GM18520 (cell line): ENCODE measurements around the gene TMEM203.

Experiments
- ATAC-seq: cut with Tn5 transposase; IDR thresholded peaks from one replicate; pipeline ENCODE4 v1.9.1; 2021; ENCODE audit not compliant: unreplicated experiment

TMEM203 gene

GRCh38 chr9:137182836-137183235, 22.6 kb downstream of the TMEM203 start:
- no peak for ATAC-seq

GRCh38 chr9:137181680-137182079, 23.8 kb downstream of the TMEM203 start:
- ATAC-seq = no peak

DNA sequence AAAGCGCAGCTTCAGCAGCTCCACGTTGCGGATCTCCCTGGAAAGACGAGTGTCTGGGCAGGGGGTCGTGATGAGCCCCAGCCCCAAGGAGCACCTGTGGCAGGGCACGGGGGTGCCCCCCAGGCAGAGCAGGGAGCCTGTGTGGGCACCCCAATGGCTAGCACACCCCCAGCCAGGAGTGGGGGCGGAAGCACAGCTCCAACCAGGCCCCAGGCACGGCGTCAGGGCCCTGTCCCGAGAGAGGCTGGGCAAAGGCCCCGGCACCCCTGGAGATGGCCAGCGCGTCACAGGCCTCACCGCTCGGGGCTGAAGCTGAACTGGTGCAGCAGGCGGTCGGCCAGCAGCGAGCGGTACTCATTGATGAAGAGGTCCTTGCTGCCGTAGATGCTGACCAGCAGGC, 25.0 kb downstream of the TMEM203 start:
- ATAC-seq = no peak

- ATAC-seq = no peak
Measured at GRCh38 chr9:137179761-137180160, 25.7 kb downstream of the TMEM203 start.

DNA sequence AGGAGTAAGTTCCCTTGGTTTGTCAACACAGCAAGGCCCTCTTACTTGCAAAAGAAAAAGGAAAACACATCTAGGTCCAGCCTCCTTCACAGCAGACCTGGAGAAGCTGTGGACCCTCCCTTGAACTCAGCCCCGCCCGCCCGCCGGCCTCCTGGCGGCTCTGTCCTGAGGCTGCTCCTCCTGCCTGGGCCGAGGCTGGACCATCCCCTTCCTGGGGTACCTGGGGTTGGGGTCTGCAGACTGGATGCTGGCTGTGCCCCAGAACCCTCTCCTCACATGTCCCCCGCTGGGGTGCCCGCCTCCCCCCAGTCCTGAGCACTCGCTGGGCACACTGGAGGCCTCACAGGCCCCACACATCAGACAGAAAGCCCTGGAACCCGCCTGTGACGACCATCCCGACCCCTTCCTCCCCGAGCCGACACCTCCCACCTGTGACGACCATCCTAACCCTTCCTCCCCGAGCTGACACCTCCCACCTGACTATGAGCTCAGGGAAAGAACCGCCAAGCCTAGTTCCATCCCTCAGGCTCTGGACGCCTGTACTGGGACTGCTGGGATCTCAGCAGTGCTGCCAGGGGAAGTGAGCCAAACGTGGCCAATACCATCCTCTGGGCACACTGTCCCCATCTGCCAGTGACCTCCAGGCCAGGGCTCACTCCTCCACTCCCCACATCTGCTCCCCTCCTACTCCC, 26.4 kb downstream of the TMEM203 start:
- ATAC-seq = no peak

DNA sequence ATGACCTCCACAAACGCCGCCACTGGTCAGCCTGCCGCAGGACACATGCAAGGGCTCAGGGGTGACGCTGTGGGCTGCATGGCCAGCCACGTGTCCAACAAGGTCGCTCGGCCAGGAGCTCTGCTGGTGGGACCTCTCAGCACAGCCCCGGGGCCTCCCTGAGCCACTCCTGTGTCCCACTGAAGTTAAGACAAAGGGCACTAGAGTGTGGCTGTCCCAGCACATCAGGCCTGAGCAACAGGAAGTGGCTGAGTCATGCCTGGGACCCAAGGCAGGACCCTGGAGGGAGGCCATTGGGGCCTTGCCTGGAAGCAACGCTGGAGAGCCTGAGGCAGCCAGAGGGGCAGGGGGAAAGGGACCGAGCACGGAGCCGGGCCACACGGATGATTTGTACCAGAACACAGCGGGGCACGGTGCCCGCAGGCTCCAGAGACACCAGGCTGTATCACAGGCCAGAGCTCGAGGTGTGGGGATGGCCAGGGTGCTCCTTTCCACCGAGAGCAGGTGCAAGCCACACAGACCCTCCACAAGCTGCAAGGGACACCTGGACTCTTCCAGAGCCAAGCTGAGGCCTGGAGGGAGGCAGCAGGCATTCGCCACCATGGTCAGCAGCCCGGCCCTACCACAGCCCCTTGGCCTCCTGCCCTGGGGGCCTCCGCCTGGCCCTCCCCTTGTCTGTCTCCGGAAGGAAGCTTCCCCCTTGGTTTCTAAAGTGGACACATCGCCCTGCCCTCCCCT, 27.1 kb downstream of the TMEM203 start:
- ATAC-seq = no peak

- ATAC-seq = no peak
Measured at GRCh38 chr9:137176302-137177182, 28.9 kb downstream of the TMEM203 start.

- no peak for ATAC-seq
Measured at GRCh38 chr9:137175345-137175961, 30.0 kb downstream of the TMEM203 start.

GRCh38 chr9:137174722-137175293, 30.6 kb downstream of the TMEM203 start:
- ATAC-seq = no peak

DNA sequence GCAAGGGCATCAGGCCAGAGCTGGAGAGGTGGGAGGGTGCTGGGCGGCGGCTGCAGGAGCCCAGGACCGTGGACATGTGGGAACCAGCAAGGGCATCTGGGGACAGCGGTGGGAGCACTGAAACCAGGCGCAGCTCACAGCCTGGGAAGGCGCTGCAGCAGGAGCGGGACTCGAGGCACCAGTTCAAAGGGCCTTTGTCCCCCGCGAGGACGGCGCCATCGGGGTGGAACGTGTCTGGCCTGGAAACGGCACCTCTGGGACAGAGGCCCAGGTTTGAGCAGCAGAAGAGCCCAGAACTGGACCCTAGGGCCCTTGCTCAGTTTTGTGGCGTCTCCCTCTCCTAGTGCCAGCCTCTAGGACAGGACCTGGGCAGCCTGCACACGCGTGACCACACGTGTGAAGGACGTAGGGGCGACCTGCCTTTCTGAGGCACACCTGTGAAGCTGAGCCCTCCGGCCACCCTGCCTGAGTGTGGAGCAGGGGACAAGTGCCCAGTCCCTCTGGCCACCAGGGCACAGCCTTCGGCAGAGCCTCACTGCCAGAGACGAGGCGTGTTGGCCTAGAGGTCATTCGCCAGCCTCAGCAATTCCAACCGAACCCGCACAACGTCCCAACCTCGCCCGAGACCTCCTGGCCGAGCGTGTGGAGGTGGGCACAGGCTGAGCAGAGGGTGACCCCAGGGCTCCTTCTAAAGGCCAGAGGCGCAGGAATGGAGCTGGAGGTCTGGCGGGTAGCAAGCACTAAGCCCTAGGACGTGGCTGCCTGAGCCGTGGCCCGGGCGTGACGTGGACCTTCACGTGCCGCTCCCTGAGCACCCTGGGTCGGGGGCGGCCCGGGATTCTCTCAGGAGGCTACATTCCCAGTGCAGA, 31.4 kb downstream of the TMEM203 start:
- no peak for ATAC-seq

GRCh38 chr9:137172901-137173795, 32.3 kb downstream of the TMEM203 start:
- no peak for ATAC-seq

- ATAC-seq = no peak
Measured at GRCh38 chr9:137171149-137171900, 34.1 kb downstream of the TMEM203 start.

DNA sequence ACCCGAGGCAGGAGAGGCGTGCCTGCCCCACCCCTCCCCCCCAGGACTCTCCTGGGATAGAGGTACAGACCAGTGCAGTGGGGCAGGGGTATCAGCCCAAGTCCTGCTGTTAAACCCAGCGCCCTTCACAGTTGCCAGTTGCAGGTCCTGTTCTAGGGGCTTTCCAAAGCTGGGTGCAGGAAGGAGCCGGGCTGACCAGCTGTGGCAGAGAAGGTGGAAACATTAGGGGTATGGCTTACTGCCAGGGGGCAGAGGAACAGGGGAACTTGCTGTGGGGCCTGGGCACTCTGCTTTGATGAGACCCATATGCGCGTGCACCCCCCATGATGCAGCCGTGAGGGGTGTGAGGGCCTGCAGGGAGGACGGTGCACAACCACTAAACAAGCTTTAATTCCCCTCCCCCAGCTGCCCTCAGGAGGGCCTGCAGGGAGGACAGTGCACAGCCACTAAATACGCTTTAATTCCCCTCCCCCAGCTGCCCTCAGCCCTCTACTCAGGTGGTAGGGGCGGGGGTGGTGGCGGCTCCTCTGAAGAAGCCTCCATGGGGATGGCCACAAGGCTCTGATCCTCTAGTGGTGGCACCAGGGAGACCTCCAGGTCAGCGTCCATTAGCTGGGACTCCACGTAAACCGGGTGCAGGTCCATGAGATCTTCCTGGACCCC, 34.8 kb downstream of the TMEM203 start:
- no peak for ATAC-seq

- no peak for ATAC-seq
Measured at GRCh38 chr9:137169896-137170358, 35.5 kb downstream of the TMEM203 start, which contains the start of gene LRRC26. TSS of gene LRRC26 (minus strand) at chr9:137170051. CDS start at chr9:137169943, 108 bp downstream.

- ATAC-seq = no peak
Measured at GRCh38 chr9:137168904-137169856, 36.3 kb downstream of the TMEM203 start.

DNA sequence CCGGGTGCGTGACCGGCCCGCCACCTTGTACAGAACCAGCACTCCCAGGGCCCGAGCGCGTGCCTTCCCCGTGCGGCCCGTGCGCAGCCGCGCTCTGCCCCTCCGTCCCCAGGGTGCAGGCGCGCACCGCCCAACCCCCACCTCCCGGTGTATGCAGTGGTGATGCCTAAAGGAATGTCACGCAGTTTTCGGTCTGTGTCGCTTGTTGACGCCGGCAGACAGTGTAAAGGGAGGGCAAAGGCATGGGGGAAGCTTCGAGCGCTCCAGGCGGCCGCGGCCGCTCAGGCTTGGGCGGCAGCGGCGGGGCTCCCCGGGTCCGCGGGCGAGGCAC, 36.9 kb downstream of the TMEM203 start:
- no peak for ATAC-seq
